NK-92 (cell line): ENCODE results near the gene SERPINA10.

Source experiments
- DNase-seq: peaks from one replicate; lab custom pipeline; 2025; ENCODE audit not compliant: unreplicated experiment; lab: John Stamatoyannopoulos, UW

The SERPINA10 gene

GRCh38 chr14:94292872-94293577 is at the start of gene SERPINA10:
Gene SERPINA10 (minus strand): TSS chr14:94293268. CDS start chr14:94290593, 2,675 bp downstream.
- no peak for DNase-seq

- no peak for DNase-seq
These were observed 49.4 kb upstream of the SERPINA10 start for GRCh38 chr14:94342334-94342934.

GRCh38 chr14:94341656-94342333 is 48.7 kb upstream of the SERPINA10 start:
- no peak for DNase-seq

GRCh38 chr14:94340533-94340932 is 47.5 kb upstream of the SERPINA10 start:
- DNase-seq: no peak

- DNase-seq: no peak
These were observed 45.0 kb upstream of the SERPINA10 start for GRCh38 chr14:94338023-94338422.

GRCh38 chr14:94337274-94337673 is 44.2 kb upstream of the SERPINA10 start:
- no peak for DNase-seq

- no peak for DNase-seq
These were observed 41.8 kb upstream of the SERPINA10 start for GRCh38 chr14:94334872-94335271.

GRCh38 chr14:94332587-94332986 is 39.5 kb upstream of the SERPINA10 start:
- no peak for DNase-seq

GRCh38 chr14:94332063-94332583 is 39.1 kb upstream of the SERPINA10 start:
- no peak for DNase-seq

GRCh38 chr14:94331462-94331861 is 38.4 kb upstream of the SERPINA10 start:
- no peak for DNase-seq

GRCh38 chr14:94330857-94331256 is 37.8 kb upstream of the SERPINA10 start:
- no peak for DNase-seq

GRCh38 chr14:94330432-94330831 is 37.4 kb upstream of the SERPINA10 start:
- DNase-seq: no peak

GRCh38 chr14:94329857-94330256 is 36.8 kb upstream of the SERPINA10 start:
- DNase-seq: no peak

- DNase-seq: no peak
These were observed 35.1 kb upstream of the SERPINA10 start for GRCh38 chr14:94328196-94328595.

GRCh38 chr14:94322648-94323570 is 29.8 kb upstream of the SERPINA10 start, which contains the start of gene SERPINA6:
Gene SERPINA6 (minus strand): TSS chr14:94323336. CDS start chr14:94314648, 8,688 bp downstream.
- no peak for DNase-seq

- DNase-seq: no peak
These were observed 28.6 kb upstream of the SERPINA10 start for GRCh38 chr14:94321421-94322271.

- DNase-seq: no peak
These were observed 27.2 kb upstream of the SERPINA10 start for GRCh38 chr14:94320243-94320642.

- no peak for DNase-seq
These were observed 24.2 kb upstream of the SERPINA10 start for GRCh38 chr14:94317259-94317658.

GRCh38 chr14:94316692-94317091 is 23.6 kb upstream of the SERPINA10 start:
- DNase-seq: no peak

GRCh38 chr14:94314890-94315289 is 21.8 kb upstream of the SERPINA10 start:
- DNase-seq: no peak
